Esophagus muscularis mucosa (tissue), 4 donors: ENCODE results near the gene APOBEC3A. TPM values are rescaled to one million over a fixed set of nuclear protein-coding genes. Genes with fewer than 3 reads are reported as not detected.
A peak's percentile ranks its signal among the peaks of the same experiment; 100 is the strongest.
"Not testable (repeated sequence)": the region's sequence is repeated elsewhere in the genome, so short reads cannot be mapped to it uniquely, and the experiment has no call there.

ENCODE experiments used
- DNase-seq: peaks from one replicate; pipeline ENCODE4 v3.0.0-alpha.2; 2017; ENCODE audit errors: extremely low spot score
- H3K27ac ChIP-seq, 4 donors: fragments of 200-600 bp; sonication (generic); replicated peaks in 1 of 4; 1 replicate in 3 of 4; 2 replicates in 1 of 4; pipeline ENCODE4 v1.5.1; 2016 to 2019; ENCODE audit warnings: mild to moderate bottlenecking in 1 of 4
- H3K27me3 ChIP-seq, 4 donors: fragments of 200-600 bp; sonication (generic); one replicate each; pipeline versions ENCODE4 v1.5.1 to v1.6.0; 2016 to 2019
- H3K36me3 ChIP-seq, 4 donors: fragments of 200-600 bp; sonication (generic); one replicate each; pipeline ENCODE4 v1.5.1; 2016 to 2019
- H3K4me1 ChIP-seq, 4 donors: fragments of 200-600 bp; sonication (generic); one replicate each; pipeline ENCODE4 v1.5.1; 2016 to 2019
- H3K4me3 ChIP-seq, 4 donors: fragments of 200-600 bp; sonication (generic); 1 replicate in 2 of 4; 2 replicates in 2 of 4; pipeline ENCODE4 v1.5.1; 2016 to 2019; ENCODE audit warnings: mild to moderate bottlenecking in 4 of 4, moderate library complexity in 1 of 4
- H3K9me3 ChIP-seq, 4 donors: fragments of 200-600 bp; sonication (generic); 1 replicate in 3 of 4; 2 replicates in 1 of 4; pipeline ENCODE4 v1.5.1; 2016 to 2019
- CTCF ChIP-seq, 3 experiments: fragments of 200-600 bp in 2 of 3; fragments of 450-650 bp in 1 of 3; sonication (generic) in 2 of 3; IDR thresholded peaks; one replicate each; pipeline ENCODE4 v1.5.1; 2017 to 2019; ENCODE audit warnings: antibody characterized with exemption in 3 of 3, mild to moderate bottlenecking in 2 of 3, moderate library complexity in 1 of 3
- EP300 ChIP-seq: sonication (generic); formaldehyde crosslinking; IDR thresholded peaks from one replicate; pipeline ENCODE4 v1.6.1; 2017; ENCODE audit warnings: antibody characterized with exemption
- POLR2A ChIP-seq: fragments of 450-650 bp; IDR thresholded peaks from one replicate; pipeline ENCODE4 v1.6.1; 2017; ENCODE audit warnings: antibody characterized with exemption, moderate library complexity, mild to moderate bottlenecking, low read depth
- POLR2AphosphoS5 ChIP-seq, 2 donors: sonication (generic); formaldehyde crosslinking; IDR thresholded peaks; one replicate each; pipeline ENCODE4 v1.6.1; 2017; ENCODE audit warnings: antibody characterized with exemption in 2 of 2
- WGBS: methylation state at CpG from one replicate; pipeline ENCODE4 v1.1.5; 2018; 5-methylcytosine and 5-hydroxymethylcytosine counted together
- intact Hi-C: fragments of 100-400 bp; cut with DNase I; formaldehyde crosslinking; loops from one replicate; pipeline ENCODE4 v1.15.1; 2023
- total RNA-seq, 4 donors: library from RNA; depleted of rRNA; stranded (reverse); fragments of >200 nt; gene quantifications; one replicate each; pipeline versions ENCODE4 v1.1.0 to v1.2.1, GENCODE V29; 2016

The APOBEC3A gene
- total RNA-seq, 4 donors from 2014 or later = 0.58 to 8.0 TPM; not detected in 2

DNA sequence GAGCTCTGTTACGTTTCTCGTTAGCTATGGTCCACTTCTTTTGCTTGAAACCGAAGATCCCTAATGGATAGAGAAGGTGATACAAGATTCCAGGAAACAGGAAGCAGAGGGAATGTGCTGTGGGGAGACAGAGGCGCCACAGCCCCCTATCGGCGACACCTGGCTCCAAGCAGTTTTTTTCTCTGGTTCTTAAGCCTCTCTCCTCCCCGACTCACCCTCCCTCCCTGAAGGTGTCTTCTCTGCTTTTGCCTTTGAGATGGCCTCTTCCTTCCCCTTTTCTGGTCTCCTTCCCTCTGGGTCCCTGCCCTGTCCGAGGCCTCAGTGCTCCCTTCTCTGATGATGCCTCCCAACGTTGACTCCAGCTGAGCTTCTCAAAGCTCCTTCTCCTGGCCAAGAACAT is 14.2 kb upstream of the APOBEC3A start:
- no peaks in the 10 kb centered on the region for H3K4me1 ChIP-seq
- no peak for DNase-seq
- H3K27me3 ChIP-seq = peaks cover 0 to 40% (median 3%) of the 10 kb centered on the region in 4 donors
- H3K4me3 ChIP-seq = no peak overlapping the region
- no peaks in the 10 kb centered on the region for H3K9me3 ChIP-seq
- H3K36me3 ChIP-seq = no peaks in the 10 kb centered on the region
- H3K27ac ChIP-seq = no peak overlapping the region
- TF ChIP-seq POLR2A (no peak), EP300 (no peak), CTCF (IDR thresholded peaks at IDR 0.05) (peak in 1 of 3 experiments; percentile 4), POLR2AphosphoS5 (IDR thresholded peaks at IDR 0.05) (no peak)
- 47% methylated on average over 9 of the region's 9 CpGs for WGBS
- intact Hi-C loops = no loop called here

DNA sequence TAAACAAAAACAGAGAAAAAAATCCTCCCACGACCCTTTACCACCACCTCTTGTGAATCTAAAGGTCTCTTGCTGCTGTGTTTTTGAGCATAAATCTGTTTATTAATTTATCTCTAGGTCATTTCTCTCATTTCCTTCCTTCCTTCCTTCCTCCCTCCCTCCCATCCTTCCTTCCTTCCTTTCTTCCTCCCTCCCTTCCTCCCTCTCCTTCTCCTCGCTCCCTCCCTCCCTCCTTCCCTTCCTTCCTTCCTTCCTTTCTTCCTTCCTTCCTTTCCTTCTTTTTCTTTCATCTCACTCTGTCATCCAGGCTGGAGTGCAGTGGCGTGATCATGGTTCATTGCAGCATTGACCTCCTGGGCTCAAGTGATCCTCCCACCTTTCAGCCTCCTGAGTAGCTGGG is 13.5 kb upstream of the APOBEC3A start:
- H3K4me3 ChIP-seq = no peak overlapping the region
- no peak overlapping the region for H3K27ac ChIP-seq
- H3K36me3 ChIP-seq = no peaks in the 10 kb centered on the region
- peaks cover 0 to 46% (median 3%) of the 10 kb centered on the region in 4 donors for H3K27me3 ChIP-seq
- no peaks in the 10 kb centered on the region for H3K4me1 ChIP-seq
- H3K9me3 ChIP-seq = no peaks in the 10 kb centered on the region
- intact Hi-C loops = no loop called here
- TF ChIP-seq POLR2AphosphoS5 (IDR thresholded peaks at IDR 0.05) = no peak
- TF ChIP-seq POLR2A = no peak
- no peak for TF ChIP-seq CTCF (IDR thresholded peaks at IDR 0.05)
- TF ChIP-seq EP300 = no peak
- WGBS = 82% methylated on average over 3 of the region's 3 CpGs
- no peak for DNase-seq

DNA sequence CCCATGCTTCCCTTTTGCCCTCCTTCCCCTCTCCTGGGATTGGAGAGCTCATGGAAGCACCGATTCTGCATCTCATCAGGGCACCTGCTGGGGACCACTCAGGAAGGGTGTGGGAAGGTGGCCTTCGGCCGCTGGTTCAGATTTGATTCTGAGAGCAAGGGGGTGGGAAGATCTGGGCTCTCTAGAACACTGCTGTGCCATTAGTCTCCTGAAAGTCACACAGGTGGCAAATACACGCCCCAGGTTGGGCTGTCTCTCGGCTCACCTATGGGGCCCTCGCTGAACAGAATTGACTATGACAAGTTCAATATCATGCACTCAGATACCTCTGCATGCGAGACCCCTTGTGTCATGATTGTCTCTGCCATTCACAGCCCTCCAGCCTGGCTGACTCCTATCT is 12.8 kb upstream of the APOBEC3A start:
- no peak for DNase-seq
- H3K36me3 ChIP-seq = no peaks in the 10 kb centered on the region
- intact Hi-C loops = no loop called here

GRCh38 chr22:38945706-38946338 is 11.6 kb upstream of the APOBEC3A start:
- not testable (repeated sequence) for H3K9me3 ChIP-seq

More for the DNA sequence above, 12.8 kb upstream of the APOBEC3A start:
- Histone ChIP-seq H3K27me3 (peaks cover 0 to 46% (median 3%) of the 10 kb centered on the region in 4 donors), H3K4me3 (no peak overlapping the region), H3K9me3 (no peaks in the 10 kb centered on the region), H3K4me1 (no peaks in the 10 kb centered on the region), H3K27ac (no peak overlapping the region)
- TF ChIP-seq POLR2AphosphoS5 (IDR thresholded peaks at IDR 0.05) = no peak
- TF ChIP-seq EP300 = no peak
- no peak for TF ChIP-seq CTCF (IDR thresholded peaks at IDR 0.05)
- TF ChIP-seq POLR2A = no peak
- 94% methylated on average over 7 of the region's 7 CpGs for WGBS

DNA sequence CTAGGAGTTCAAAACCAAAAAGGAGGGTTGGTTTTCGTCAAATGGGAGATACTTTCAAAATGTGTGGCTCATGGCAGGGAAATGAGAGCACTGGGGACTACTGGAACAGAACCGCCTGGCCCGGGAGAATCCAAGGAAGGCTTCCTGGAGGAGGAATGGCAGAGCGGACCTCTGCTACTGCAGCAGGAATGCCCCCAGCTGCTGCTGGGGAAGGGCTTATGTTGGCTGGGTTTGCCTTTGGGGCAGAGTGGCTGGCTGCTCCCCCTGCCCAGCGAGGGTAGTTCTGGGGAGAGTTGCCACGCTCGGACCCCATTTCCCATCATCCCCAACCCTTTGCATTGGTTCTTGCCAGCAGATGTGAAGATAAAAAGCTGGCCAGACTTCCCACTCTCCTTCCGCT is 10.6 kb upstream of the APOBEC3A start:
- no peak overlapping the region for H3K27ac ChIP-seq
- WGBS = 77% methylated on average over 5 of the region's 8 CpGs
- no peak for DNase-seq
- H3K27me3 ChIP-seq = peaks cover 0 to 46% (median 3%) of the 10 kb centered on the region in 4 donors
- intact Hi-C loops = no loop called here
- H3K9me3 ChIP-seq = no peaks in the 10 kb centered on the region
- TF ChIP-seq POLR2AphosphoS5 (IDR thresholded peaks at IDR 0.05) (no peak), EP300 (no peak), CTCF (IDR thresholded peaks at IDR 0.05) (no peak), POLR2A (no peak)
- H3K36me3 ChIP-seq = no peaks in the 10 kb centered on the region
- H3K4me1 ChIP-seq = no peaks in the 10 kb centered on the region
- H3K4me3 ChIP-seq = no peak overlapping the region

More at GRCh38 chr22:38945706-38946338, 11.6 kb upstream of the APOBEC3A start:
- intact Hi-C loops, H3K36me3 ChIP-seq, H3K4me3 ChIP-seq, H3K27ac ChIP-seq, DNase-seq, H3K4me1 ChIP-seq: not testable (repeated sequence)
- peaks cover 0 to 46% (median 3%) of the 10 kb centered on the region in 4 donors for H3K27me3 ChIP-seq
